Astrocyte of the spinal cord (primary cell): Measurements from ENCODE around the gene INSYN1.
A peak's percentile ranks its signal among the peaks of the same experiment; 100 is the strongest.
"Not testable (repeated sequence)": the region's sequence is repeated elsewhere in the genome, so short reads cannot be mapped to it uniquely, and the experiment has no call there.

Experiments
- DNase-seq: peaks from one replicate; pipeline ENCODE4 v3.0.0; 2011; ENCODE audit warnings: low read depth, low spot score
- H3K4me3 ChIP-seq: 2 replicates; pipeline ENCODE4 v1.5.1; 2011; ENCODE audit warnings: low read depth, mild to moderate bottlenecking, low read length, moderate library complexity
- in situ Hi-C: cut with HindIII; loops from 2 replicates; pipeline ENCODE4 v1.10.0; 2017; ENCODE audit warnings: low sequenced_read_pairs
- TF ChIP-seq, protein P1 (sequence below): IDR thresholded peaks from 2 replicates; pipeline ENCODE4 v1.5.1; 2012; ENCODE audit warnings: low read depth, mild to moderate bottlenecking, low read length, inconsistent platforms

Gene INSYN1

DNA sequence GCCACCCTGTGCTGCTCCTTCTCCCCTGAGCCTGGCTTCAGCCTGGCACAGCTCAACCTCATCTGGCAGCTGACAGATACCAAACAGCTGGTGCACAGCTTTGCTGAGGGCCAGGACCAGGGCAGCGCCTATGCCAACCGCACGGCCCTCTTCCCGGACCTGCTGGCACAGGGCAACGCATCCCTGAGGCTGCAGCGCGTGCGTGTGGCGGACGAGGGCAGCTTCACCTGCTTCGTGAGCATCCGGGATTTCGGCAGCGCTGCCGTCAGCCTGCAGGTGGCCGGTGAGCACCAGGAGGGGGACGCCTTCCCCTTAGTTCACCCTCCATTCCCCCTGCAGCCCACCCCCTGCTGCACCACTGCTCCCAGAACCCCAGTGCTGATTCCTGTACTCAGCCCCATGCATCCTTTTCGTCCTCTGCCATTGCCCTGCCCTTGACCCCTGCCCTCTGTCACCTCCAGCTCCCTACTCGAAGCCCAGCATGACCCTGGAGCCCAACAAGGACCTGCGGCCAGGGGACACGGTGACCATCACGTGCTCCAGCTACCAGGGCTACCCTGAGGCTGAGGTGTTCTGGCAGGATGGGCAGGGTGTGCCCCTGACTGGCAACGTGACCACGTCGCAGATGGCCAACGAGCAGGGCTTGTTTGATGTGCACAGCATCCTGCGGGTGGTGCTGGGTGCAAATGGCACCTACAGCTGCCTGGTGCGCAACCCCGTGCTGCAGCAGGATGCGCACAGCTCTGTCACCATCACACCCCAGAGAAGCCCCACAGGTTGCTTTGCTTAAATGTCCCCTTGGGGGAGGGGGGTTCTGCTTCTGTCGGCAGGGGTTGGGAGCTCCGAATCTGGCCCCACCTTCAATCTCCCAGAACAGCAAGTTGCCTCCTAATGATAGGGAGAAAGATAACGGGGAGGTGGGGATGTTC, 50.6 kb downstream of the INSYN1 start:
- H3K4me3 ChIP-seq, DNase-seq, in situ Hi-C loops: not testable (repeated sequence)

- TF ChIP-seq, protein P1, sequence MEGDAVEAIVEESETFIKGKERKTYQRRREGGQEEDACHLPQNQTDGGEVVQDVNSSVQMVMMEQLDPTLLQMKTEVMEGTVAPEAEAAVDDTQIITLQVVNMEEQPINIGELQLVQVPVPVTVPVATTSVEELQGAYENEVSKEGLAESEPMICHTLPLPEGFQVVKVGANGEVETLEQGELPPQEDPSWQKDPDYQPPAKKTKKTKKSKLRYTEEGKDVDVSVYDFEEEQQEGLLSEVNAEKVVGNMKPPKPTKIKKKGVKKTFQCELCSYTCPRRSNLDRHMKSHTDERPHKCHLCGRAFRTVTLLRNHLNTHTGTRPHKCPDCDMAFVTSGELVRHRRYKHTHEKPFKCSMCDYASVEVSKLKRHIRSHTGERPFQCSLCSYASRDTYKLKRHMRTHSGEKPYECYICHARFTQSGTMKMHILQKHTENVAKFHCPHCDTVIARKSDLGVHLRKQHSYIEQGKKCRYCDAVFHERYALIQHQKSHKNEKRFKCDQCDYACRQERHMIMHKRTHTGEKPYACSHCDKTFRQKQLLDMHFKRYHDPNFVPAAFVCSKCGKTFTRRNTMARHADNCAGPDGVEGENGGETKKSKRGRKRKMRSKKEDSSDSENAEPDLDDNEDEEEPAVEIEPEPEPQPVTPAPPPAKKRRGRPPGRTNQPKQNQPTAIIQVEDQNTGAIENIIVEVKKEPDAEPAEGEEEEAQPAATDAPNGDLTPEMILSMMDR: peak; percentile 93
- in situ Hi-C loops: no loop called here
- peak; percentile 82 for DNase-seq
- no peak overlapping the region for H3K4me3 ChIP-seq
Observed at GRCh38 chr15:73700041-73700842, 52.9 kb downstream of the INSYN1 start.

- DNase-seq: no peak
- in situ Hi-C loops: no loop called here
Observed at GRCh38 chr15:73699249-73700040, 53.7 kb downstream of the INSYN1 start.

GRCh38 chr15:73697033-73697467, 56.1 kb downstream of the INSYN1 start:
- TF ChIP-seq, protein P1: no peak
- H3K4me3 ChIP-seq: no peak overlapping the region
- peak; percentile 97 for DNase-seq
- in situ Hi-C loops: no loop called here

More at GRCh38 chr15:73699249-73700040, 53.7 kb downstream of the INSYN1 start:
- H3K4me3 ChIP-seq: no peak overlapping the region
- TF ChIP-seq, protein P1: no peak

- in situ Hi-C loops: no loop called here
Observed at GRCh38 chr15:73696641-73697001, 56.5 kb downstream of the INSYN1 start.

DNA sequence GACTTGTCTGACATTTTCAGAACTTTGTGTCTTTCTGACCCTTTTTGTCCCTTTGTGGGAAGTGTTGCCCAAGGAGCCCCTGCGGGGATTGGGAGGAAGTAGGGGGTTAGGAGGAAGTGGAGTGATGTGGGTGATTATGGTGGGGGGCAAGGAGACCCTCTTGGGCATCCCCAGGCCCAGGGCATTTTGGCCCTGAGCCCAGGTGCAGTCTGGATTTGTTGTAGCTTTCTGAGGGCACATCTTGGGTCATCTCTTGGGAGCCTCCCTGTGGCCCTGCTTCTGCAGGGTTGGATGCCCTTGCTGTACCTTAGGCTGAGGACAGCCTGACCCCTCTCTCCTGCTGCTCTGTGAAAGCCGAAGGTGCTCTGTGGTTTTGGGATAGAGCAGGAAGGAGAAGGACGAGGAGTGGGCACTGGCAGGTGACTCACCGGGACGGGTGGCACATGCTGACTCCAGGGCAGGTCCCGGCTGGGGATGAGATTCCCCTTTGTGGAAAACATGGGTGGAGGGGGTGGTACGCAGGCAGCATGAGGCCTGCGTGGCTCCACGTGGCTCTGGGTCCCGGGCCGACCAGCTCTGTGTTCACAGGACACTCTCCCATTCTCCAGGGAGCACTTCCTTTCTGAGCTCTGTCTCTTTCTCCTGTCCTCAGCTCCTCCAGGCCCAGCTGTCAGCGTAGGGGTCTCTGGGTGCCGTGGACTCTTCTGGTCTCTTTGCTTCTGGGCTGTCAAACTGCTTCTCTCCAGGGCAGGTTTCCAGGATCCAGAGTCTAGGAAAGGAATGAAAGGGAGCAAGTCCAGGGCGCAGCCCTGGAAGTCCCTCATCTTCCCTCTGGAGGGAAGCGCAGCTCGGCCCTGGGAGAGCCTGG, 57.1 kb downstream of the INSYN1 start:
- DNase-seq: no peak
- in situ Hi-C loops: no loop called here
- TF ChIP-seq, protein P1: no peak
- no peak overlapping the region for H3K4me3 ChIP-seq

More at GRCh38 chr15:73696641-73697001, 56.5 kb downstream of the INSYN1 start:
- TF ChIP-seq, protein P1: no peak
- no peak overlapping the region for H3K4me3 ChIP-seq
- DNase-seq: no peak
